ENCODE results near the gene CTU2.
A peak's percentile ranks its signal among the peaks of the same experiment; 100 is the strongest.

The CTU2 gene

DNA sequence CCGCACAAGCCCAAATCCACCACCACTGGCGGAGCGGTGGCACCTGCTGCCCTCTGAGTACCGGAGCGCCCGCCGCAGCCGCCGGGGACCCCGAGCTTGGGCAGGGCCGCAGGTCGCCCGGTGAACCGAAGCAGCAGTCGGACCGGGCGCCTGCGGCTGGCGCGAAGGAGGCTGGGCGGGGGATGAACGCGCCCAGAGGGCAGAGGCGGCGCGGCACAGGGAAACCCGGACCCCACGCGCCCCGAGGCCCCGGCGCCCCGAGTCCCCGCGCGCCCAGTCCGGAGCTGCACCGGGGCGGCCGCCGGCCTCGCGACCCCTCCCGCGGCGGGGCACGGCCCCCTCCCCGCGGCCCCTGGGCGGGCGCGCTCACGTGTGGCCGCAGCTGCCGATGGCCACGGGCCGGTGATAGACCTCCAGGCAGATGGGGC is 488 bp upstream of the CTU2 start:
- intact Hi-C loops (cut with DNase I), result no loop called here
- peak in 4 of 42 donors; percentile 14 to 50 (median 42) for DNase-seq

- no peak for DNase-seq
- intact Hi-C loops (cut with DNase I), result no loop called here
Measured at GRCh38 chr16:88706965-88707826, 893 bp downstream of the CTU2 start.

- intact Hi-C loops (cut with DNase I), result no loop called here
- DNase-seq, result peak in 18 of 42 donors; percentile 29 to 66 (median 48)
Measured at GRCh38 chr16:88710556-88710955, 4.3 kb downstream of the CTU2 start.

- DNase-seq, result no peak
Measured at GRCh38 chr16:88711750-88712340, 5.5 kb downstream of the CTU2 start.

DNA sequence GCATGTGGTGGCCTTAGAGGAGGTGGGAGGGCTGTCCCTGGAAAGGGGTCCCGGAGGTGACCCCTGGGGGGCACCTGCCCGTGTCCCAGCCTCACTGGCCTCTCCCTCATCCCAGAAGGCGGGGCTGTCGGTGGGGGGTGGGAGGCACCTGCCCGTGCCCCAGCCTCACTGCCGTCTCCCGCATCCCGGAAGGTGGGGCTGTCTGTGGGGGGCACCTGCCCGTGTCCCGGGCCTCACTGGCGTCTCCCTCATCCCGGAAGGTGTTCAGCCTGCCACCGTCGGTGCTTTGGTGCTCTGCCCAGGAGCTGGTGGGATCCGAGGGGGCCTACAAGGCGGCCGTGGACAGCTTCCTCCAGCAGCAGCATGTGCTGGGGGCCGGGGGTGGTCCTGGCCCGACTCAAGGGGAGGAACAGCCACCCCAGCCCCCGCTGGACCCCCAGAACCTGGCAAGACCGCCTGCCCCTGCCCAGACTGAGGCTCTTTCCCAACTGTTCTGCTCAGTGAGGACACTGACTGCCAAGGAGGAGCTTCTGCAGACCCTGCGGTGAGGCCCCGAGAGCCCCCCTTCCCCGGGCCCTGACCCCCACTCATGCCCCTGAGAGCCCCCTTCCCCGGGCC is 6.2 kb downstream of the CTU2 start:
- intact Hi-C loops (cut with DNase I), result no loop called here
- no peak for DNase-seq

More at GRCh38 chr16:88711750-88712340, 5.5 kb downstream of the CTU2 start:
- intact Hi-C loops (cut with DNase I), result no loop called here

GRCh38 chr16:88713054-88713453 is 6.8 kb downstream of the CTU2 start:
- intact Hi-C loops (cut with DNase I), result no loop called here
- DNase-seq, result no peak

DNA sequence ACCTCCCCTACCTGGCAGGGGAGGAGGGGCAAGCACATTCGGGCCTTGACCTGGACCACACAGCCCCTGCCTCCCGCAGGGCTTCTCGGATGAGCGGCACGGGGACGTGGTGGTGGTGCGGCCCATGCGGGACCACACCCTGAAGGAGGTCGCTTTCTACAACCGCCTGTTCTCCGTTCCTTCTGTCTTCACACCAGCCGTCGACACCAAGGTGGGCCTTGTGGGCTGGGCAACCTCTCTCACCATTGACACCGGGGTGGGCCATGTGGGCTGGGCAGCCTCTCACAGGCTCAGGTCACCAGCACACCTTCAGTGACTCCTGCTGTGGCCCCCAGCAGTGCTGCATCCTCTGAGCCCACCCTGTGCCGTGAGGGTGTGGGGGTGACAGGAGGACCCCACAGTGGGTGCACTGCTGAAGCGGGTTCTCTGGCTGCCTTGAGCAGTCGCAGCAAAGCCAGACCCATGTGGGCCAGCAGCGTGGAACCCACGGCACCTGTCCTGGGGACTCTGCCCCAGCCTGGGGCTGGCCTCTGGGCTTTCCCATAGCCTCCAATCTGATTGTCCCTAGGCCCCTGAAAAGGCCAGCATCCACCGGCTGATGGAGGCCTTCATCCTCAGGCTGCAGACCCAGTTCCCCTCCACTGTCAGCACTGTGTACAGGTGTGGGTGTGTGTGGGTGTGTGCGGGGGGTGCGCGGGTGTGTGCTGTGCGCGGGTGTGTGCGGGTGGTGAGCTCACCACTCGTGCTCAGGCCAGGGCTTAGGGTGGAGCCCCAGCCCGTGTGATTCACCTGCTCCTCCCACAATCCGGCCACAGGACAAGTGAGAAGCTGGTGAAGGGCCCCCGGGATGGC is 7.5 kb downstream of the CTU2 start:
- intact Hi-C loops (cut with DNase I), result no loop called here
- no peak for DNase-seq

DNA sequence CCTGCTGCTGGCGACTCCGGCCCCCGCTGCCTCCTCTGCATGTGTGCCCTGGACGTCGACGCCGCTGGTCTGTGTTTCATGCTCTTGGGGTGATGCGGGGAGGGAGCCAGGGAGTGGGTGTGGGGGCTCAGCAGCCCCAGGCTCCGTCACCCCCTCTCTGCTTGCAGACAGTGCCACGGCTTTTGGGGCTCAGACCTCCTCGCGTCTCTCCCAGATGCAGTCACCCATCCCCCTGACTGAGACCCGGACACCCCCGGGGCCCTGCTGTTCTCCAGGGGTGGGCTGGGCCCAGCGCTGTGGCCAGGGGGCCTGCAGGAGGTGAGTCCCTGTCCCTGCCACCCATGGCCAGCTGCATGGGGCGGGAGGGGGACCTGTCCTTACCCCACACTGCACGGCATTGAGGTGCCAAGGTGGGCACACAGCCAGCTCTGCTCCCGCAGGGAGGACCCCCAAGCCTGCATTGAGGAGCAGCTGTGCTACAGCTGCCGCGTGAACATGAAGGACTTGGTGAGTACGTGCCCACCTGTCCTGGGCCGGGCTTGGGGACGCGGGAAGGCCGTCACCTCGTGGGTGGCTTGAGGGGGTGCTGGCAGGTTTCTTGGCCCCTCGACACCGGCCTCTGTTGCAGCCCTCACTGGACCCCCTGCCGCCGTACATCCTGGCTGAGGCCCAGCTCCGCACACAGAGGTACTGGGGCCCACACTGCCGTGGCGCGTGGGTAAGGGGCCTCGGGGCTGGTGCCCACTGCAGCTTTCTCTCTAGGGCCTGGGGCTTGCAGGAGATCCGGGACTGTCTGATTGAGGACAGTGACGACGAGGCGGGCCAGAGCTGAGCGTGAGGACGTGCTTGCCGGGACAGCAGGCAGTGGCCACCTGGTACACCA is 8.4 kb downstream of the CTU2 start:
- DNase-seq, result no peak
- intact Hi-C loops (cut with DNase I), result no loop called here

- no peak for DNase-seq
- intact Hi-C loops (cut with DNase I), result no loop called here
Measured at GRCh38 chr16:88715312-88716190, 9.2 kb downstream of the CTU2 start.

- intact Hi-C loops (cut with DNase I), result no loop called here
- DNase-seq, result no peak
Measured at GRCh38 chr16:88716201-88716600, 9.9 kb downstream of the CTU2 start.

- no peak for DNase-seq
- intact Hi-C loops (cut with DNase I), result no loop called here
Measured at GRCh38 chr16:88716601-88717001, 10.3 kb downstream of the CTU2 start.

- DNase-seq, result no peak
- intact Hi-C loops (cut with DNase I), result no loop called here
Measured at GRCh38 chr16:88718178-88718577, 11.9 kb downstream of the CTU2 start.

DNA sequence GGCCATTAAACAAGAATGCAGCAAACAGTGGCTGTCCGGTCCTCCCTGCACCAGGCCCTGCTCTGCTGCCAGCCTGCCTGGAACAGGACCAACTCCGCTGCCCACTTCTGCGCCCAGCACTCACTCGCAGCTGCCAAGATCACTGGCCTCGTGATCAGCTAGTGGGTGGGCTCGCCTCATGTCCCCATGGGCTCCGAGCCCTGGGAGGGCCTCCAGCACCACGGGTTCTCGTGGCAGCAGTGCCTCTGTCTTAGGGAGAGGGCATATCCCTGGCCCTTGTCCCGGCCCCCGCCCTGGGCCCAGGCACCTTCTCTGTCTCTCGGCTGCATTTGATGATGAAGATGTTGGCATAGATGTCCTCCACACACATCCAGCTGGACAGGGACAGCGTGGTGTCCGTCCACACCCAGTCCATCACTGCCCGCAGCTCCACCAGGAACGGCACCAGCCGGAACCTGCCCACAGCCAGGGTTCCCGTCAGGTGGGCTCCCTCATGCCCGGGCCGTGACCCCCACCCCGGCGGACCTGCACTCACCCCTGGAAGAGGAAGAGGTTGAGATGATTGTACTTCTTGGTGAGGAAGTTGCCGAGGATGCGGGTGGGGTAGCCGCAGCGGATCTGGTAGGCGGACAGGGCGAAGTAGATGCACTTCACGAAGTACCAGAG is 13.1 kb downstream of the CTU2 start:
- DNase-seq, result peak; percentile 70 to 94 (median 85)
- intact Hi-C loops (cut with DNase I), result no loop called here

- DNase-seq, result no peak
- intact Hi-C loops (cut with DNase I), result no loop called here
Measured at GRCh38 chr16:88719933-88720296, 13.6 kb downstream of the CTU2 start.

DNA sequence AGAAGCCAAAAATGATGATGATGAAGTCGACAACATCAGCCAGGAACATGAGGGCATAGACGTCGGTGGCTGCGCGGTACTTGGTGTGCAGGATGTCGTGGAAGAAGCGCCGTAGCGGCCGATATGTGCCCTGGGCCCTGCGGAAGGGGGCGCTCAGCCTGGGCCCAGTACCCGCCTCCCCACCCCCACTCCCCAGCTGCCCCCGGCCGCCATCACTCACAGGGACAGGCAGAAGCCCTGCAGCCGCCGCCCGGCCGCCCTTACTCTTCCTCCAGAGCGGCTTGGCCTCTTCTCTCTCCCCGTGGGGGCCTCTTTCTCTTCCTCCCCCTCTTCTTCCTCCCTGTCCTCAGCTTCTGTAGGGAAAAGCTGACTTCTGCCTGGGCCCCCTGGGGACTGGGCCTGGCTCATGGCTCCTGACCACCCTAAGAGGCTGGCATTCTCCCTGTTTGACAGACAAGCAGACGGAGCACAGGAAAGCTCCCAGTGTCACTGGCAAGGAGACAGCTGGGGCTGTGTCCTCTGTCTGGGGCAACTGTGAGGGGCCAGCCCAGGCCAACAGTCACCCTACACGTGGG is 14.2 kb downstream of the CTU2 start:
- DNase-seq, result no peak
- intact Hi-C loops (cut with DNase I), result no loop called here

GRCh38 chr16:88721236-88721635 is 14.9 kb downstream of the CTU2 start:
- no peak for DNase-seq
- intact Hi-C loops (cut with DNase I), result no loop called here
